Measurements from ENCODE around the gene ZBTB20. TPM values are rescaled to one million over a fixed set of nuclear protein-coding genes. Genes with fewer than 3 reads are reported as not detected.

The ZBTB20 gene
- polyA plus RNA-seq, 1 donor from 2014 or later, result 4.8 TPM

DNA sequence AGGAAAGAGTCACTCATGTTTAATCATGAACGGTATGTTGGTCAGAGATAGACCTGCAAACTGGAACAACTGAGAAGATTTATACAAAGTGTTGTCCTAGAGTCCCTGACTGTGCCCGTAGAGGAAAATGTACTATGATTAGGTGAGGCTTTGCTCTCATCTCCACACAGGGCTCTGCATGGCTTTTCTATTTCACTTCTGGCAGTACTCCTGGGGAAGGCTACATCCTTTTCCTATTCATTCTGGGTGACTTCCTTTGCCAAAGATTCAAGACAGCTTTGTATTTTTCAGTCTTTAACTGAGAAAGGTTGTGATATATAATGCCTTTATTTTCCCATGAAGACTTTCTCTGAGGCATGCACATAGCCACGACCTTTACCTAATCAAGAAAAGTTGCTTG, 414.7 kb downstream of the ZBTB20 start:
- Histone ChIP-seq H3K4me2 (ENCODE audit: low read length) (no peak overlapping the region), H3K9me2 (ENCODE audit: insufficient read depth, low read length) (no peaks in the 10 kb centered on the region), H3K9me3 (ENCODE audit: low read length) (no peaks in the 10 kb centered on the region), H3F3A (ENCODE audit: insufficient read depth, low read length, poor library complexity, severe bottlenecking) (no peaks in the 10 kb centered on the region), H3K27ac (ENCODE audit: low read length) (no peak overlapping the region), H3K4me3 (ENCODE audit: low read length) (no peak overlapping the region), H3K27me3 (ENCODE audit: insufficient read depth, low read depth, low read length) (no peaks in the 10 kb centered on the region), H2AFZ (ENCODE audit: low read depth, low read length) (no peak overlapping the region), H3K9ac (ENCODE audit: low read length) (no peak overlapping the region), H3K79me2 (replicated peaks; ENCODE audit: insufficient read depth, low read length) (no peaks in the 10 kb centered on the region), H4K20me1 (ENCODE audit: insufficient read depth) (no peaks in the 10 kb centered on the region), H3K36me3 (ENCODE audit: insufficient read depth, low read length) (no peaks in the 10 kb centered on the region)
- TF ChIP-seq MXI1 (conservative IDR thresholded peaks at IDR 0.05; ENCODE audit: poor library complexity, severe bottlenecking) (no peak), EZH2 (IDR thresholded peaks at IDR 0.05; ENCODE audit: borderline replicate concordance, insufficient read depth, low read length, poor library complexity, severe bottlenecking) (no peak)

DNA sequence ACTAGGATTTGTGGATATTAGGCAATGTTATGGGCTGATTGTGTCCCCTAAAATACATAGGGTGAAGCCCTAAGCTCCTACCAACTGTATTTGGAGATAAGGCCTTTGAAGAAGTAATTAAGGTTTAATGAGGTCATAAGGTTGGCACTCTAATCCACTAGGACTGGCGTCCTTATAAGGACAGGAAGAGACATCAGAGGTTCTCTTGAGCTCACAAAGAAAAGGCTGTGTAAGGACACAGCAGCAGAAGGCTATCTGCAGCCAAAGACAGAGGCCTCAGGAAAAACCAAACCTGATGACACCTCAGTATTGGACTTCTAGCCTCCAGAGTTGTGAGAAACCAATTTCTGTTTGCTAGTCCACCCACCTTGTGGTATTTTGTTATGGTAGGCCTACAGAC, 416.7 kb downstream of the ZBTB20 start:
- H3K27me3 ChIP-seq (ENCODE audit: insufficient read depth, low read depth, low read length), result no peaks in the 10 kb centered on the region
- H3K4me3 ChIP-seq (ENCODE audit: low read length), result no peak overlapping the region
- no peaks in the 10 kb centered on the region for H3K36me3 ChIP-seq (ENCODE audit: insufficient read depth, low read length)
- H3K27ac ChIP-seq (ENCODE audit: low read length), result no peak overlapping the region
- no peaks in the 10 kb centered on the region for H3K9me3 ChIP-seq (ENCODE audit: low read length)
- no peak overlapping the region for H2AFZ ChIP-seq (ENCODE audit: low read depth, low read length)
- H3K9ac ChIP-seq (ENCODE audit: low read length), result no peak overlapping the region
- H3F3A ChIP-seq (ENCODE audit: insufficient read depth, low read length, poor library complexity, severe bottlenecking), result no peaks in the 10 kb centered on the region
- H3K9me2 ChIP-seq (ENCODE audit: insufficient read depth, low read length), result no peaks in the 10 kb centered on the region
- TF ChIP-seq EZH2 (IDR thresholded peaks at IDR 0.05; ENCODE audit: borderline replicate concordance, insufficient read depth, low read length, poor library complexity, severe bottlenecking) (no peak), POLR2AphosphoS5 (IDR thresholded peaks at IDR 0.05) (no peak)
- no peaks in the 10 kb centered on the region for H3K79me2 ChIP-seq (replicated peaks; ENCODE audit: insufficient read depth, low read length)
- H3K4me2 ChIP-seq (ENCODE audit: low read length), result no peak overlapping the region
- no peaks in the 10 kb centered on the region for H4K20me1 ChIP-seq (ENCODE audit: insufficient read depth)

DNA sequence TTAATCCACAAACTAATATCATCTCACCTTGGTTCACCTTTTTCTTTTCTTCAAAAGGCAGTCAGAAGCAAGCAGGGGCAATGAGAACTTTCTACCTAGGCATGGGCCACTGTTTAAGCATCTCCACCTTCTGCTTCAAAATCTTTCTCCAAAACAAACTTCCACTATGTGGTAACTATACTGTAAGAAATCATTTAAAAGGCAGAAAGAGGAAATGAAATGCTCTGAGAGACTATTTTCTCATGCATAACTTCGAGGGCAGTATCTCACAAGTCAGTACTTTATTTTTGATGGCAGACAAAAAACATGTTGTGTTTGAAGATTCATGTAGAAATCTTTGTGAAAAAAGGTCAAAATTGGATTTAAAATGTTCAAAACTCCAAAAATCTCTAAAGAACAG, 419.7 kb downstream of the ZBTB20 start:
- Histone ChIP-seq H2AFZ (ENCODE audit: low read depth, low read length) (no peak overlapping the region), H4K20me1 (ENCODE audit: insufficient read depth) (no peaks in the 10 kb centered on the region), H3K36me3 (ENCODE audit: insufficient read depth, low read length) (no peaks in the 10 kb centered on the region), H3K27me3 (ENCODE audit: insufficient read depth, low read depth, low read length) (no peaks in the 10 kb centered on the region), H3K79me2 (replicated peaks; ENCODE audit: insufficient read depth, low read length) (no peaks in the 10 kb centered on the region), H3K9me3 (ENCODE audit: low read length) (no peaks in the 10 kb centered on the region), H3F3A (ENCODE audit: insufficient read depth, low read length, poor library complexity, severe bottlenecking) (no peaks in the 10 kb centered on the region), H3K4me3 (ENCODE audit: low read length) (no peak overlapping the region), H3K9me2 (ENCODE audit: insufficient read depth, low read length) (no peaks in the 10 kb centered on the region), H3K27ac (ENCODE audit: low read length) (no peak overlapping the region), H3K4me2 (ENCODE audit: low read length) (no peak overlapping the region), H3K9ac (ENCODE audit: low read length) (no peak overlapping the region)
- no peak for TF ChIP-seq EP300 (conservative IDR thresholded peaks at IDR 0.05; ENCODE audit: poor library complexity, severe bottlenecking)
- TF ChIP-seq, protein P1, sequence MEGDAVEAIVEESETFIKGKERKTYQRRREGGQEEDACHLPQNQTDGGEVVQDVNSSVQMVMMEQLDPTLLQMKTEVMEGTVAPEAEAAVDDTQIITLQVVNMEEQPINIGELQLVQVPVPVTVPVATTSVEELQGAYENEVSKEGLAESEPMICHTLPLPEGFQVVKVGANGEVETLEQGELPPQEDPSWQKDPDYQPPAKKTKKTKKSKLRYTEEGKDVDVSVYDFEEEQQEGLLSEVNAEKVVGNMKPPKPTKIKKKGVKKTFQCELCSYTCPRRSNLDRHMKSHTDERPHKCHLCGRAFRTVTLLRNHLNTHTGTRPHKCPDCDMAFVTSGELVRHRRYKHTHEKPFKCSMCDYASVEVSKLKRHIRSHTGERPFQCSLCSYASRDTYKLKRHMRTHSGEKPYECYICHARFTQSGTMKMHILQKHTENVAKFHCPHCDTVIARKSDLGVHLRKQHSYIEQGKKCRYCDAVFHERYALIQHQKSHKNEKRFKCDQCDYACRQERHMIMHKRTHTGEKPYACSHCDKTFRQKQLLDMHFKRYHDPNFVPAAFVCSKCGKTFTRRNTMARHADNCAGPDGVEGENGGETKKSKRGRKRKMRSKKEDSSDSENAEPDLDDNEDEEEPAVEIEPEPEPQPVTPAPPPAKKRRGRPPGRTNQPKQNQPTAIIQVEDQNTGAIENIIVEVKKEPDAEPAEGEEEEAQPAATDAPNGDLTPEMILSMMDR (IDR thresholded peaks at IDR 0.05; ENCODE audit: poor library complexity, severe bottlenecking), result no peak

GRCh38 chr3:114725966-114726365, 421.1 kb downstream of the ZBTB20 start:
- TF ChIP-seq EZH2 (IDR thresholded peaks at IDR 0.05; ENCODE audit: borderline replicate concordance, insufficient read depth, low read length, poor library complexity, severe bottlenecking), result no peak
- no peak for TF ChIP-seq MXI1 (conservative IDR thresholded peaks at IDR 0.05; ENCODE audit: poor library complexity, severe bottlenecking)
- TF ChIP-seq RAD21 (conservative IDR thresholded peaks at IDR 0.05), result no peak
- no peak for TF ChIP-seq EP300 (conservative IDR thresholded peaks at IDR 0.05; ENCODE audit: poor library complexity, severe bottlenecking)
- TF ChIP-seq, protein P1 (IDR thresholded peaks at IDR 0.05; ENCODE audit: poor library complexity, severe bottlenecking), result no peak
- TF ChIP-seq REST (IDR thresholded peaks at IDR 0.05; ENCODE audit: borderline replicate concordance), result no peak
- TF ChIP-seq SMC3 (conservative IDR thresholded peaks at IDR 0.05; ENCODE audit: poor library complexity), result no peak
- TF ChIP-seq TAF1 (IDR thresholded peaks at IDR 0.05; ENCODE audit: low read depth), result no peak
- TF ChIP-seq POLR2AphosphoS5 (IDR thresholded peaks at IDR 0.05), result no peak
- H3K4me3 ChIP-seq (ENCODE audit: low read length), result no peak overlapping the region
- H3K9me3 ChIP-seq (ENCODE audit: low read length), result no peaks in the 10 kb centered on the region
- no peaks in the 10 kb centered on the region for H3K27me3 ChIP-seq (ENCODE audit: insufficient read depth, low read depth, low read length)
- H3K9me2 ChIP-seq (ENCODE audit: insufficient read depth, low read length), result no peaks in the 10 kb centered on the region
- H3K9ac ChIP-seq (ENCODE audit: low read length), result no peak overlapping the region
- H2AFZ ChIP-seq (ENCODE audit: low read depth, low read length), result no peak overlapping the region
- H4K20me1 ChIP-seq (ENCODE audit: insufficient read depth), result no peaks in the 10 kb centered on the region
- no peaks in the 10 kb centered on the region for H3K79me2 ChIP-seq (replicated peaks; ENCODE audit: insufficient read depth, low read length)
- H3K4me2 ChIP-seq (ENCODE audit: low read length), result no peak overlapping the region
- H3F3A ChIP-seq (ENCODE audit: insufficient read depth, low read length, poor library complexity, severe bottlenecking), result no peaks in the 10 kb centered on the region
- no peaks in the 10 kb centered on the region for H3K36me3 ChIP-seq (ENCODE audit: insufficient read depth, low read length)
- H3K27ac ChIP-seq (ENCODE audit: low read length), result no peak overlapping the region

All from neural cell (in vitro differentiated cells).